GM23248 (cell line): ENCODE results near the gene TTC28. TPM values are rescaled to one million over a fixed set of nuclear protein-coding genes. Genes with fewer than 3 reads are reported as not detected.

Source experiments
- DNase-seq: peaks from one replicate; pipeline ENCODE4 v3.0.0-alpha.2; 2015
- H2AFZ ChIP-seq: fragments of 200-600 bp; sonication (generic); 2 replicates; pipeline ENCODE4 v1.6.1; 2016; ENCODE audit warnings: antibody characterized with exemption
- H3F3A ChIP-seq: fragments of 200-600 bp; sonication (generic); 2 replicates; pipeline ENCODE4 v1.6.1; 2016; ENCODE audit warnings: mild to moderate bottlenecking, antibody characterized with exemption, mixed run types; ENCODE audit not compliant: insufficient read depth
- H3K27ac ChIP-seq: fragments of 200-600 bp; sonication (generic); 2 replicates; pipeline ENCODE4 v1.5.1; 2016; ENCODE audit warnings: mild to moderate bottlenecking
- H3K27me3 ChIP-seq: fragments of 200-600 bp; sonication (generic); replicated peaks from 2 replicates; pipeline ENCODE4 v1.6.1; 2016; ENCODE audit warnings: mild to moderate bottlenecking; ENCODE audit not compliant: insufficient read depth
- H3K36me3 ChIP-seq: fragments of 200-600 bp; sonication (generic); 2 replicates; pipeline ENCODE4 v1.6.1; 2016; ENCODE audit warnings: low read depth, mild to moderate bottlenecking
- H3K4me1 ChIP-seq: fragments of 200-600 bp; sonication (generic); 2 replicates; pipeline ENCODE4 v1.6.1; 2016; ENCODE audit warnings: mild to moderate bottlenecking; ENCODE audit not compliant: insufficient read depth
- H3K4me2 ChIP-seq: fragments of 200-600 bp; sonication (generic); one replicate; pipeline ENCODE4 v1.6.1; 2016; ENCODE audit warnings: mild to moderate bottlenecking; ENCODE audit not compliant: unreplicated experiment
- H3K4me3 ChIP-seq: fragments of 200-600 bp; sonication (generic); 2 replicates; pipeline ENCODE4 v1.5.1; 2016; ENCODE audit warnings: mild to moderate bottlenecking
- H3K79me2 ChIP-seq: fragments of 200-600 bp; sonication (generic); 2 replicates; pipeline ENCODE4 v1.6.1; 2016; ENCODE audit warnings: mild to moderate bottlenecking; ENCODE audit not compliant: insufficient read depth
- H3K9ac ChIP-seq: fragments of 200-600 bp; sonication (generic); 2 replicates; pipeline ENCODE4 v1.6.1; 2016; ENCODE audit warnings: mild to moderate bottlenecking
- H3K9me2 ChIP-seq: fragments of 200-600 bp; sonication (generic); 2 replicates; pipeline ENCODE4 v1.6.1; 2016; ENCODE audit warnings: mixed run types, mild to moderate bottlenecking, moderate library complexity; ENCODE audit not compliant: insufficient read depth
- H3K9me3 ChIP-seq: fragments of 200-600 bp; sonication (generic); one replicate; pipeline ENCODE4 v1.6.1; 2017; ENCODE audit warnings: low read depth
- H4K20me1 ChIP-seq: fragments of 200-600 bp; sonication (generic); 2 replicates; pipeline ENCODE4 v1.6.0; 2016; ENCODE audit not compliant: insufficient read depth
- EZH2 ChIP-seq: fragments of 200-600 bp; sonication (generic); IDR thresholded peaks from 2 replicates; pipeline ENCODE4 v1.6.1; 2018; ENCODE audit warnings: antibody characterized with exemption, mild to moderate bottlenecking; ENCODE audit not compliant: insufficient read depth, poor library complexity, severe bottlenecking
- EZH2phosphoT487 ChIP-seq: fragments of 200-600 bp; sonication (generic); IDR thresholded peaks from 2 replicates; pipeline ENCODE4 v1.6.1; 2018; ENCODE audit warnings: antibody characterized with exemption, moderate library complexity, mild to moderate bottlenecking, low read depth; ENCODE audit not compliant: insufficient read depth
- WGBS, 2 experiments: methylation state at CpG; one replicate each; pipeline ENCODE4 v1.1.6; 2015 to 2017; ENCODE audit warnings: low lambda C conversion rate in 2 of 2, low coverage in 1 of 2; ENCODE audit errors: missing lambda C conversion rate in 2 of 2; 5-methylcytosine and 5-hydroxymethylcytosine counted together
- in situ Hi-C: fragments of 300-500 bp; cut with MboI; formaldehyde crosslinking; loops from 2 replicates; pipeline ENCODE4 v1.15.0; 2020
- polyA plus RNA-seq: library from polyadenylated mRNA; unstranded; fragments of >200 nt; fragmentation: Nextera tagmentation; extraction: Ambion mirVana; gene quantifications from 2 replicates; pipeline ENCODE4 v1.2.1, GENCODE V29; 2016
- total RNA-seq: library from RNA; depleted of rRNA; stranded (reverse); fragments of >200 nt; shearing (Covaris generic); gene quantifications from 2 replicates; pipeline ENCODE4 v1.2.3, GENCODE V29; 2014

The TTC28 gene
- total and polyA plus RNA-seq, 2 experiments from 2014 or later: 12.5 to 41.9 TPM

- Histone ChIP-seq H3F3A (peaks cover 23% of the 10 kb centered on the region), H4K20me1 (no peaks in the 10 kb centered on the region), H3K9me3 (no peaks in the 10 kb centered on the region), H2AFZ (no peak overlapping the region), H3K9me2 (no peaks in the 10 kb centered on the region), H3K79me2 (peaks cover 61% of the 10 kb centered on the region), H3K4me2 (peak overlapping the region; percentile 56), H3K27ac (peak overlapping the region; percentile 29), H3K4me3 (no peak overlapping the region), H3K27me3 (no peaks in the 10 kb centered on the region), H3K36me3 (no peaks in the 10 kb centered on the region), H3K4me1 (peaks cover 25% of the 10 kb centered on the region), H3K9ac (no peak overlapping the region)
- no peak for TF ChIP-seq EZH2phosphoT487
- no peak for TF ChIP-seq EZH2
- in situ Hi-C loops: no loop called here
- 16 to 17% methylated on average over 2 of the region's 2 CpGs for WGBS, 2 experiments
- peak; percentile 51 for DNase-seq
Observed at GRCh38 chr22:28395920-28396753, 283.5 kb downstream of the TTC28 start.

- H3K9ac ChIP-seq: no peak overlapping the region
- H3K4me2 ChIP-seq: peak overlapping the region; percentile 56
- peaks cover 23% of the 10 kb centered on the region for H3F3A ChIP-seq
- H3K36me3 ChIP-seq: no peaks in the 10 kb centered on the region
- H3K27ac ChIP-seq: peak overlapping the region; percentile 29
- TF ChIP-seq EZH2phosphoT487 (no peak), EZH2 (no peak)
- in situ Hi-C loops: no loop called here
- no peaks in the 10 kb centered on the region for H3K9me3 ChIP-seq
- no peak overlapping the region for H2AFZ ChIP-seq
- H4K20me1 ChIP-seq: no peaks in the 10 kb centered on the region
- H3K4me3 ChIP-seq: no peak overlapping the region
- H3K4me1 ChIP-seq: peaks cover 25% of the 10 kb centered on the region
- no peaks in the 10 kb centered on the region for H3K27me3 ChIP-seq
- peaks cover 55% of the 10 kb centered on the region for H3K79me2 ChIP-seq
- no peaks in the 10 kb centered on the region for H3K9me2 ChIP-seq
- 99 to 100% methylated on average over 4 of the region's 4 CpGs for WGBS, 2 experiments
- no peak for DNase-seq
Observed at GRCh38 chr22:28395520-28395919, 284.1 kb downstream of the TTC28 start.

- no peak for DNase-seq
Observed at GRCh38 chr22:28394513-28395110, 285.0 kb downstream of the TTC28 start.

GRCh38 chr22:28381429-28382167, 298.0 kb downstream of the TTC28 start:
- Histone ChIP-seq H3K27me3 (no peaks in the 10 kb centered on the region), H3K36me3 (no peaks in the 10 kb centered on the region), H4K20me1 (no peaks in the 10 kb centered on the region), H3K4me2 (peak overlapping the region; percentile 53), H3F3A (peaks cover 24% of the 10 kb centered on the region), H3K4me1 (peaks cover 25% of the 10 kb centered on the region), H3K9me2 (0 out of 2 replicates have a peak, but pooled peaks cover 6% of the 10 kb centered on the region), H2AFZ (no peak overlapping the region), H3K4me3 (peak overlapping the region; percentile 38), H3K9me3 (no peaks in the 10 kb centered on the region), H3K9ac (no peak overlapping the region), H3K79me2 (peaks cover 61% of the 10 kb centered on the region), H3K27ac (peak overlapping the region; percentile 17; the same call in 1 of the 2 replicates)
- TF ChIP-seq EZH2phosphoT487 (no peak), EZH2 (no peak)
- DNase-seq: peak; percentile 56
- in situ Hi-C loops: no loop called here
- 23 to 25% methylated on average over 3 of the region's 3 CpGs for WGBS, 2 experiments

More at GRCh38 chr22:28394513-28395110, 285.0 kb downstream of the TTC28 start:
- Histone ChIP-seq H3K27me3 (no peaks in the 10 kb centered on the region), H3K27ac (no peak overlapping the region), H2AFZ (no peak overlapping the region), H3F3A (peaks cover 23% of the 10 kb centered on the region), H4K20me1 (no peaks in the 10 kb centered on the region), H3K4me2 (no peak overlapping the region), H3K36me3 (no peaks in the 10 kb centered on the region), H3K9ac (no peak overlapping the region), H3K9me2 (no peaks in the 10 kb centered on the region), H3K4me1 (peaks cover 25% of the 10 kb centered on the region), H3K9me3 (no peaks in the 10 kb centered on the region), H3K4me3 (no peak overlapping the region), H3K79me2 (peaks cover 48% of the 10 kb centered on the region)
- 90 to 91% methylated on average over 2 of the region's 2 CpGs for WGBS, 2 experiments
- in situ Hi-C loops: no loop called here
- TF ChIP-seq EZH2phosphoT487: no peak
- no peak for TF ChIP-seq EZH2
